IMR-90 (cell line): ENCODE results near the gene MANSC4. TPM values are rescaled to one million over a fixed set of nuclear protein-coding genes. Genes with fewer than 3 reads are reported as not detected.

Experiments
- ATAC-seq: fragments of 200-7000 bp; cut with Tn5 transposase; 2 replicates; pipeline ENCODE4 v1.9.1; 2020; ENCODE audit warnings: low read depth, mild to moderate bottlenecking, moderate library complexity
- BruUV-seq: library from RNA; stranded (reverse); fragments of 400-500 nt; replicated peaks from 2 replicates; lab custom pipeline; 2021; lab: Mats Ljungman, UMichigan
- CTCF ChIA-PET: fragments of 300-600 bp; formaldehyde crosslinking; extraction: SDS; loops from one replicate; lab custom pipeline; 2021; ENCODE audit warnings: antibody characterized with exemption; lab: Yijun Ruan, JAX
- POLR2A ChIA-PET: fragments of 300-600 bp; sonication (Branson Sonifier 250); formaldehyde crosslinking; loops from one replicate; lab custom pipeline; 2022; ENCODE audit warnings: antibody characterized with exemption; ENCODE audit not compliant: unreplicated experiment; lab: Charles Lee
- DNase-seq: peaks from one replicate; pipeline ENCODE4 v3.0.0; 2013
- H2AFZ ChIP-seq: replicated peaks from 2 replicates; pipeline ENCODE3; 2013; ENCODE audit warnings: low read length, mild to moderate bottlenecking; ENCODE audit not compliant: poor library complexity
- H2AK5ac ChIP-seq: 2 replicates; pipeline ENCODE4 v1.6.1; 2013; ENCODE audit warnings: low read depth, low read length, inconsistent platforms
- H2AK9ac ChIP-seq: replicated peaks from 2 replicates; pipeline ENCODE3; 2013; ENCODE audit warnings: mild to moderate bottlenecking, low read depth, low read length, moderate library complexity; ENCODE audit not compliant: poor library complexity
- H2BK120ac ChIP-seq: 2 replicates; pipeline ENCODE4 v1.6.1; 2013; ENCODE audit warnings: low read depth, low read length, inconsistent platforms
- H2BK15ac ChIP-seq: 3 replicates; pipeline ENCODE4 v1.6.1; 2013; ENCODE audit warnings: low read depth, low read length, inconsistent platforms
- H2BK20ac ChIP-seq: 2 replicates; pipeline ENCODE4 v1.6.1; 2013; ENCODE audit warnings: low read depth, mild to moderate bottlenecking, inconsistent platforms, low read length, moderate library complexity
- H2BK5ac ChIP-seq: 2 replicates; pipeline ENCODE4 v1.6.1; 2013; ENCODE audit warnings: mild to moderate bottlenecking, low read depth, low read length, inconsistent platforms; ENCODE audit not compliant: poor library complexity, severe bottlenecking
- H3K14ac ChIP-seq: replicated peaks from 2 replicates; pipeline ENCODE4 v1.6.1; 2013; ENCODE audit warnings: low read depth, low read length, inconsistent platforms
- H3K18ac ChIP-seq: 2 replicates; pipeline ENCODE4 v1.6.1; 2013; ENCODE audit warnings: low read depth, low read length, control low read depth
- H3K23ac ChIP-seq: 2 replicates; pipeline ENCODE4 v1.6.1; 2013; ENCODE audit warnings: low read depth, low read length, inconsistent platforms
- H3K27ac ChIP-seq: 2 replicates; pipeline ENCODE4 v1.5.1; 2013; ENCODE audit warnings: mild to moderate bottlenecking, control low read depth, low read length; ENCODE audit not compliant: insufficient read depth
- H3K27me3 ChIP-seq: 2 replicates; pipeline ENCODE4 v1.6.1; 2013; ENCODE audit warnings: low read length; ENCODE audit not compliant: control insufficient read depth, insufficient read depth
- H3K36me3 ChIP-seq: 2 replicates; pipeline ENCODE4 v1.6.1; 2013; ENCODE audit warnings: low read length, mixed read lengths; ENCODE audit not compliant: control insufficient read depth, insufficient read depth
- H3K4ac ChIP-seq: 2 replicates; pipeline ENCODE4 v1.6.1; 2013; ENCODE audit warnings: low read depth, low read length, inconsistent platforms
- H3K4me1 ChIP-seq: 2 replicates; pipeline ENCODE4 v1.6.1; 2013; ENCODE audit warnings: low read length, mixed read lengths; ENCODE audit not compliant: control insufficient read depth, insufficient read depth
- H3K4me2 ChIP-seq: 2 replicates; pipeline ENCODE4 v1.6.1; 2013; ENCODE audit warnings: low read depth, mild to moderate bottlenecking, control low read depth, low read length, moderate library complexity
- H3K4me3 ChIP-seq: 2 replicates; pipeline ENCODE4 v1.5.1; 2013; ENCODE audit warnings: low read depth, mild to moderate bottlenecking, control low read depth, low read length, moderate library complexity; ENCODE audit not compliant: insufficient read depth
- H3K56ac ChIP-seq: 2 replicates; pipeline ENCODE4 v1.6.1; 2013; ENCODE audit warnings: low read length, inconsistent platforms; ENCODE audit not compliant: insufficient read depth; ENCODE audit errors: extremely low read depth
- H3K79me1 ChIP-seq, 2 experiments: 2 replicates each; pipeline ENCODE4 v1.6.1; 2013; ENCODE audit warnings: low read length in 2 of 2, inconsistent platforms in 1 of 2, low read depth in 1 of 2
- H3K9ac ChIP-seq: 2 replicates; pipeline ENCODE4 v1.6.1; 2013; ENCODE audit warnings: low read depth, low read length, control low read depth
- H3K9me1 ChIP-seq: 2 replicates; pipeline ENCODE4 v1.6.1; 2013; ENCODE audit warnings: low read length, inconsistent platforms; ENCODE audit not compliant: insufficient read depth
- H3K9me3 ChIP-seq: 2 replicates; pipeline ENCODE4 v1.6.1; 2013; ENCODE audit warnings: low read length; ENCODE audit not compliant: control insufficient read depth, insufficient read depth
- H4K20me1 ChIP-seq: 2 replicates; pipeline ENCODE4 v1.6.1; 2013; ENCODE audit warnings: low read length, inconsistent platforms; ENCODE audit not compliant: insufficient read depth
- H4K5ac ChIP-seq: 2 replicates; pipeline ENCODE4 v1.6.1; 2013; ENCODE audit warnings: mild to moderate bottlenecking, low read depth, low read length, control low read depth
- H4K8ac ChIP-seq, 2 experiments: 2 replicates each; pipeline ENCODE4 v1.6.1; 2013; ENCODE audit warnings: low read depth in 2 of 2, low read length in 2 of 2, control low read depth in 1 of 2, inconsistent platforms in 1 of 2
- H4K91ac ChIP-seq: 2 replicates; pipeline ENCODE4 v1.6.1; 2013; ENCODE audit warnings: low read depth, low read length, inconsistent platforms; ENCODE audit not compliant: insufficient read depth
- BHLHE40 ChIP-seq: fragments of 150-350 bp; IDR thresholded peaks from 2 replicates; pipeline ENCODE4 v1.6.1; 2016; ENCODE audit warnings: mild to moderate bottlenecking, low read depth, low read length
- CEBPB ChIP-seq: IDR thresholded peaks from 2 replicates; pipeline ENCODE4 v1.6.1; 2012; ENCODE audit warnings: low read depth, low read length, improper control_type of control experiment
- CTCF ChIP-seq: conservative IDR thresholded peaks from 2 replicates; pipeline ENCODE4 v1.5.1; 2012; ENCODE audit warnings: mild to moderate bottlenecking, low read depth, low read length, improper control_type of control experiment
- ELK1 ChIP-seq: fragments of 150-350 bp; IDR thresholded peaks from 2 replicates; pipeline ENCODE4 v1.6.1; 2016; ENCODE audit warnings: low read depth, mild to moderate bottlenecking, low read length, moderate library complexity, borderline replicate concordance
- FOS ChIP-seq: fragments of 150-350 bp; IDR thresholded peaks from 2 replicates; pipeline ENCODE4 v1.6.1; 2016; ENCODE audit warnings: low read depth, low read length
- MAZ ChIP-seq: IDR thresholded peaks from 2 replicates; pipeline ENCODE4 v1.6.1; 2012; ENCODE audit warnings: low read depth, mild to moderate bottlenecking, low read length, improper control_type of control experiment, moderate library complexity, borderline replicate concordance
- NFE2L2 ChIP-seq: fragments of 150-350 bp; IDR thresholded peaks from 2 replicates; pipeline ENCODE4 v1.6.1; 2016; ENCODE audit warnings: low read depth, mild to moderate bottlenecking, low read length
- RCOR1 ChIP-seq: IDR thresholded peaks from 2 replicates; pipeline ENCODE4 v1.6.1; 2012; ENCODE audit warnings: mild to moderate bottlenecking, low read length, improper control_type of control experiment; ENCODE audit not compliant: insufficient replicate concordance
- RFX5 ChIP-seq: IDR thresholded peaks from 2 replicates; pipeline ENCODE4 v1.8.0; 2012; ENCODE audit warnings: low read depth, mild to moderate bottlenecking, low read length, moderate library complexity
- WGBS, 2 experiments: methylation state at CpG; one replicate each; pipeline versions ENCODE4 v1.1.5 to v1.1.7; 2013; ENCODE audit warnings: missing lambda C conversion rate in 2 of 2; ENCODE audit not compliant: insufficient read length in 1 of 2; ENCODE audit errors: extremely low coverage in 2 of 2; 5-methylcytosine and 5-hydroxymethylcytosine counted together
- dilution Hi-C: fragments of 300-500 bp; cut with HindIII; formaldehyde crosslinking; loops from one replicate; pipeline ENCODE4 v1.14.3; 2018; ENCODE audit warnings: low sequenced_read_pairs; ENCODE audit not compliant: unreplicated experiment
- in situ Hi-C: fragments of 300-500 bp; cut with MboI; formaldehyde crosslinking; loops from 3 replicates; pipeline ENCODE4 v1.14.3; 2019; ENCODE audit warnings: low sequenced_read_pairs, inconsistent platforms, mixed read lengths
- intact Hi-C: fragments of 100-400 bp; cut with micrococcal nuclease; formaldehyde crosslinking; loops from 2 replicates; pipeline ENCODE4 v1.10.0; 2022
- polyA plus RNA-seq, 3 experiments: library from polyadenylated mRNA; depleted of rRNA; stranded (reverse); fragments of >200 nt; gene quantifications; 2 replicates each; pipeline ENCODE4 v1.2.3, GENCODE V29; 2012; ENCODE audit warnings: low replicate concordance in 1 of 3
- total RNA-seq: library from RNA; depleted of rRNA; stranded (reverse); fragments of >200 nt; gene quantifications from 2 replicates; pipeline ENCODE4 v1.2.3, GENCODE V29; 2012
- TF ChIP-seq, protein P1 (sequence below): fragments of 150-350 bp; IDR thresholded peaks from 2 replicates; pipeline ENCODE4 v1.6.1; 2017; ENCODE audit warnings: mild to moderate bottlenecking, antibody characterized with exemption, low read length, low read depth

Gene MANSC4
- total and polyA plus RNA-seq, 2 of the 4 experiments (the other 2 are of a cell fraction), result not detected

DNA sequence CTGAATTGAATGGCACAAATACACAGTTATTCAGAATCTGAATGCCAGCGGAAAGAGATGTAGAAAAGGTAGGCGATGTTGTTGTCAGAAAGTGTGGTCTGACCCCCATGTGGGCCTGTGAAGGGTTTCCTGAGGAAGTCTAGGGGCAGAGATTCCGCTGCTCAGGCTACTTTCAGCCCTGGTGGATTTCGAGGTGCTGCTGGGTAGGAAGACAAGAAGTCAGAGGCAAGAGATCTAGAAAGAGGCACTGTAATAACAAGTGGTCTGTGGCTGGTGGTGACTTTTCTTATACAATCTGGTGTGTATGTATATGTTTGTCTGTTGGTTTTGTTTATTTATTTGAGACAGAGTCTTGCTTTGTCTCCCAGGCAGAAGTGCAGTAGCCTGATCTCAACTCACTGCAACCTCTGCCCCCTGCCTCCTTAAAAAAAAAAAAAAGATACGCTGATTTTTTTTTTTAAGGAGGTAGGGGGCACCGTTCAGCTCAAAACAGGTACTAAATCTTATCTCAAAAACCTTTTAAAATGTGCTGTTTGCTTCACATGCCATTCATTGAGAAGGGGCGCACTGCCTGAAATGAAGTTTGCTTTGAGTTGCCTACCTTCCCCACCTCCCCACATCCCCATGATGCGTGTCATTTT is 27.1 kb upstream of the MANSC4 start:
- no peaks in the 10 kb centered on the region for H3K9me3 ChIP-seq
- no peak overlapping the region for H2BK120ac ChIP-seq
- TF ChIP-seq CTCF (no peak), BHLHE40 (no peak), RFX5 (no peak), MAZ (no peak), NFE2L2 (no peak), FOS (no peak), CEBPB (no peak), ELK1 (no peak), RCOR1 (no peak)
- TF ChIP-seq, protein P1, sequence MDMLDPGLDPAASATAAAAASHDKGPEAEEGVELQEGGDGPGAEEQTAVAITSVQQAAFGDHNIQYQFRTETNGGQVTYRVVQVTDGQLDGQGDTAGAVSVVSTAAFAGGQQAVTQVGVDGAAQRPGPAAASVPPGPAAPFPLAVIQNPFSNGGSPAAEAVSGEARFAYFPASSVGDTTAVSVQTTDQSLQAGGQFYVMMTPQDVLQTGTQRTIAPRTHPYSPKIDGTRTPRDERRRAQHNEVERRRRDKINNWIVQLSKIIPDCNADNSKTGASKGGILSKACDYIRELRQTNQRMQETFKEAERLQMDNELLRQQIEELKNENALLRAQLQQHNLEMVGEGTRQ, result no peak
- POLR2A ChIA-PET, result no interaction called here
- no peak overlapping the region for H3K23ac ChIP-seq
- no peak overlapping the region for H3K9ac ChIP-seq
- H3K27me3 ChIP-seq, result no peaks in the 10 kb centered on the region
- dilution Hi-C loops (no loop called here), in situ Hi-C loops (no loop called here), intact Hi-C loops (no loop called here)
- no peak overlapping the region for H3K18ac ChIP-seq
- H3K14ac ChIP-seq, result no peak overlapping the region
- H2BK20ac ChIP-seq, result no peak overlapping the region
- H4K8ac ChIP-seq, result no peak overlapping the region
- H4K20me1 ChIP-seq, result no peaks in the 10 kb centered on the region
- no peak overlapping the region for H3K4ac ChIP-seq
- no peak overlapping the region for H3K4me3 ChIP-seq
- no peak overlapping the region for H3K56ac ChIP-seq
- H2AK5ac ChIP-seq, result no peak overlapping the region
- peaks cover 8% of the 10 kb centered on the region; the same call in 1 of the 2 replicates for H3K9me1 ChIP-seq
- H4K5ac ChIP-seq, result no peak overlapping the region
- 80% methylated on average over 2 of the region's 8 CpGs; no CpG with 5 or more reads in 1 of the 2 experiments for WGBS, 2 experiments
- H2AK9ac ChIP-seq, result no peak overlapping the region
- H2BK15ac ChIP-seq, result no peak overlapping the region
- no peak overlapping the region for H4K91ac ChIP-seq
- H2AFZ ChIP-seq, result no peak overlapping the region
- peaks cover 2% of the 10 kb centered on the region; the same call in 1 of the 2 replicates for H3K4me1 ChIP-seq
- no peaks in the 10 kb centered on the region for H3K36me3 ChIP-seq
- ATAC-seq (no peak), DNase-seq (no peak)
- no TSS peak for BruUV-seq
- 0 out of 4 replicates have a peak, but pooled peaks cover 0 to 4% of the 10 kb centered on the region in 2 experiments for H3K79me1 ChIP-seq
- H3K4me2 ChIP-seq, result no peak overlapping the region
- no peak overlapping the region for H2BK5ac ChIP-seq
- no peak overlapping the region for H3K27ac ChIP-seq
- CTCF ChIA-PET, result interaction anchor here (0.6 kb wide), 1 partner anchor 1062 kb away, joined by 4 read pairs; no protein-coding TSS in a partner anchor
